Measurements from ENCODE around the gene ECE1.

GRCh38 chr1:21189906-21190500, 100.3 kb downstream of the ECE1 start:
- TF ChIP-seq POLR2A (IDR thresholded peaks at IDR 0.05) (no peak), CTCF (IDR thresholded peaks at IDR 0.05) (no peak)
